GM12874 (cell line): Measurements from ENCODE around the gene MGAT4A.

Experiments
- TF ChIP-seq, protein P1 (sequence below): IDR thresholded peaks from 2 replicates; pipeline ENCODE4 v1.5.1; 2011; ENCODE audit warnings: low read depth, mild to moderate bottlenecking, control low read depth, low read length, moderate library complexity; ENCODE audit not compliant: insufficient read depth

The MGAT4A gene

DNA sequence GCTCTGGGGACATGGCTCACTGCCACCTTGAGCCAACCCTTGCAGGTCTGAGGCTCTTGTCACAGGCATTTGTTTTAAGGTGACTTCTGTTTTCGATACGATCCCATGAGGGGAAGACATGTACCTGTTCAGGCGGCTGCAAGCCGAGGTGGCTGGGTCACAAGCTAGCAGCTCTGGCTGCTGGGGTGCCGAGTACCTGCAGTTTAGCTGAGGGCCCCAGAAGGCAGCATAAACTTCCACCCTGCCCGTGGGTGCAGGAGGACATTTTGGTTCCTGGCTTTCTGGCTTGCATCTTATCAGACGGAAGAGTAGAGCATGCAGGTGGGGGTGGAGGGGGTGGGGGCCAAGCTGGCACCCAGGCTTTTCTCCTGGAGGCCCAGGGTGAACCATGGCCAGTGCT, 151.0 kb downstream of the MGAT4A start:
- TF ChIP-seq, protein P1, sequence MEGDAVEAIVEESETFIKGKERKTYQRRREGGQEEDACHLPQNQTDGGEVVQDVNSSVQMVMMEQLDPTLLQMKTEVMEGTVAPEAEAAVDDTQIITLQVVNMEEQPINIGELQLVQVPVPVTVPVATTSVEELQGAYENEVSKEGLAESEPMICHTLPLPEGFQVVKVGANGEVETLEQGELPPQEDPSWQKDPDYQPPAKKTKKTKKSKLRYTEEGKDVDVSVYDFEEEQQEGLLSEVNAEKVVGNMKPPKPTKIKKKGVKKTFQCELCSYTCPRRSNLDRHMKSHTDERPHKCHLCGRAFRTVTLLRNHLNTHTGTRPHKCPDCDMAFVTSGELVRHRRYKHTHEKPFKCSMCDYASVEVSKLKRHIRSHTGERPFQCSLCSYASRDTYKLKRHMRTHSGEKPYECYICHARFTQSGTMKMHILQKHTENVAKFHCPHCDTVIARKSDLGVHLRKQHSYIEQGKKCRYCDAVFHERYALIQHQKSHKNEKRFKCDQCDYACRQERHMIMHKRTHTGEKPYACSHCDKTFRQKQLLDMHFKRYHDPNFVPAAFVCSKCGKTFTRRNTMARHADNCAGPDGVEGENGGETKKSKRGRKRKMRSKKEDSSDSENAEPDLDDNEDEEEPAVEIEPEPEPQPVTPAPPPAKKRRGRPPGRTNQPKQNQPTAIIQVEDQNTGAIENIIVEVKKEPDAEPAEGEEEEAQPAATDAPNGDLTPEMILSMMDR: no peak

DNA sequence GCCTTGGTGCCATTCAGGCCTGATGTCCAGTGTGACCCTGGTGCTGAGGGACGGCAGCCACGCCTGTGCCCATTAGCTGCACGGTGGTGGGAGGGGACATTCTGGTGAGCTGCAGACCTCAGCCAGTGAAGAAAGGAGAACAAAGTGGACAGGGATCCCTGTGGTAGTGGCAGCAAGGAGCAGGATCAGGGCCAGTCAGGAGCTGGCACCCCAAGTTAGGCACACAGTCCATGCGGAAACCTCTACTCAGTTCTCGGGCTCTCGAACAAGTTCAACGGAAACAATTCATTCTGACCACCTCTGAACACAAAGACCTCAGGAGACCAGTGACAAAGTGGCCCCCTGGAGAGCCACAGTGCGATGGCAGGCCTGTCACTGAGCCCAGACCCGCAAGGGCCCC, 152.7 kb downstream of the MGAT4A start:
- TF ChIP-seq, protein P1: no peak

DNA sequence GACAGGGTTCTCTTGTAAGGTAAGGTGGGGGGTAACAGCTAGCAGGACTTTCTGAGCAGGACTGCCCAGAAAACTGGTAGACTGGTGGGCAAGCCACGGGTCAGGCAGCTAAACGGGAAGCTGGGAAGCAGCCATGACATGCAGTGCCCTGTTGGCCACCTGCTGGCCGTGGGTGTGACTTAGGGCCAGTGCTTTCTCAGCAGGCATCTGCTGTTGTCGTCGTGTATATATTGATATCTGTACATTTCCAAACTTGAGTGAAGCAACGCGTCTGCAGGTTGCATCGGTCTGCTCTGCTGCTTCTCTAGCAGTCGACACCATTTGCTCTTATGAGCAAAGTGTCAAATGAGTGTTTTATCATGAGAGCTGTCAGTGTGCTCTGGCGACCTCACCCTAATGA, 153.6 kb downstream of the MGAT4A start:
- TF ChIP-seq, protein P1: no peak

DNA sequence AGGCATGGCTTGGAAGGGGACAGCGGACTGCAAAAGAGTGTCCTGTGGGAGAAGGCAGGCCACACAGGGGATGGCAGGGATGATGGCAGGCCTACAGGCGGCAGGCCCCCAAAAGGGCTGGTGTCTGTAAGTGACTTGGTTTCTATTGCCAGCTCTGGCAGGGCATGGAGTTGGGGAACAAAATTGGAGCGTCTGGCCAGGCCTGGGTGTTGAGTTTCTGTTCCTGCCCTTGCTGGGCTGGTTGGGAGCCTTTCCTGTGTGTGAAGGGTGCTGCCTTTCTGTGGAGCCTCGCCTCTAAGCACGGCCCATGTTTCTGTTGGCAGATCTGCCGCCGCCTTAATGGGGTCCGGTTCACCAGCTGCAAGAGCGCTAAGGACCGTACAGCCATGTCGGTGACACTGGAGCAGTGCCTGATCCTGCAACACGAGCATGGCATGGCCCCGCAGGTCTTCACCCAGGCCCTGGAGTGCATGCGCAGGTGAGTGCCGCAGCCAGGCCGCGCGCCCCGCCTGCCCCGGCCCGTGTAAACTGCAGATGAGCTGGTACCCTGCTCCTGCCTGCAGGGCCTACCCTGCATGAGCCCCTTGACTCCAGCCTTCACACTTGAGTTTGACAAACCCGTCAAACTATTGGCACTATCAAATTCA, 154.1 kb downstream of the MGAT4A start:
- TF ChIP-seq, protein P1: no peak

DNA sequence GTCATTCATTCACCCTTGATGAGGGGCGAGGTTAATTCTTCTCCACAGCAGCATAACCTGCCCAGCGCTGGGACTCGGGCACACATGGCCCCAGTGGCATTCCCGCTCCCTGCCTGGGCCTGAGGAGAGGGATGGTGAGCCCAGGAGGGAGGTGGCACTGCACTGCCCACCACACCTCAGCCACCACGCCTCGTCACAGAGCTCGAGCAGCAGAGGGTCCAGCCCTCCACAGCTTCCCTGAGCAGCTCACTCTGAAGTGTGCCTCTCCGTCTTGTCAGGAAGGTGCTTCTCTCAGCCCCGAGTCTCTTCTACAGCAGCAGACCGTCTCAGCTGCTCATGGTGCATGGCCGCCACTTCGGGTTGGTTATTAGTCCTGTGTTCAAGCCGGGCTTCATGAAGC, 157.5 kb downstream of the MGAT4A start:
- TF ChIP-seq, protein P1: no peak

DNA sequence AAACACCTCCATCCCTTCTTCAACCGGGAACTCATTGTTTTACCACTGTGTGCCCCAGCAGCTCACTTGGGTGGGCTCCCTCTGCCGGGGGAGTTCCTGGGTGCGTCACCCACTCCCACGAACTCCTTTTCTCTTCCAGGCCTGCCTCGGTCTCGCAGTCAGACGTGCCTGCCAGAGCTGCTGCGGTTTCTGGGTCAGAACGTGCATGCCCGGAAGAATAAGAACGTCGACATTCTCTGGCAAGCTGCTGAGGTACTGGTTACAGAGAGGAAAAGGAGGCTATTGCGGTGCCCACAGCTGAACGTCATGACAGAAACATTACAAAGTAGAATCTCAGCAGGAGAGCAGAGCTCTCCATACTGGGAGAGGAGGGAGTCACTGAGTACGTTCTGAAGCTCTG, 158.3 kb downstream of the MGAT4A start:
- TF ChIP-seq, protein P1: no peak

DNA sequence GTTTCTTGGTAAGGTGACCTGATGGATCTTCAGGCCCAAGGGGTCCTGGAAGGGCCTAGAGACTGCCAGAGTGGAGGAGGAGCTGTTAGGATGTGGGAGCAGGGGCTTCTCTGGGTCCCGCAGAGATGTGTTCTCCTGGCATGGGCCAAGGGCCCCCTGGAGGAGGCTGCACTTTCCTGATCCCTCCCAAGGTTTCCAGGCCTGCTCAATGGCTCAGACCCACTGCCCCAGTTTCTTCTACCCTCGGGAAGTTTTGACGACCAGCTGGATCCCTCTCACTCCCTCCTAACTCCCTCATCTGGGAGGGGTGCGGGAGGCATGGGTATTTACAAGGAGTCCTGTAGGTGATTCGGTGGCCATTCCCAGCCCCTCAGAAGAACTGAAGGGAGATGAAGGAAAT, 158.7 kb downstream of the MGAT4A start:
- TF ChIP-seq, protein P1: no peak
